HCT116 (cell line): ENCODE measurements around the gene SNRPD2.
A peak's percentile ranks its signal among the peaks of the same experiment; 100 is the strongest.

ENCODE experiments used
- CBX3 ChIP-seq: IDR thresholded peaks from 2 replicates; pipeline ENCODE4 v1.6.1; 2012; ENCODE audit warnings: low read depth
- SP1 ChIP-seq: IDR thresholded peaks from 2 replicates; pipeline ENCODE4 v1.6.1; 2012; ENCODE audit warnings: low read depth
- SRF ChIP-seq: IDR thresholded peaks from 2 replicates; pipeline ENCODE4 v1.6.1; 2012; ENCODE audit warnings: low read depth
- ZFX ChIP-seq: fragments of 450-650 bp; IDR thresholded peaks from 2 replicates; pipeline ENCODE4 v1.6.1; 2017
- ZNF274 ChIP-seq: fragments of 200-500 bp; sonication (Bioruptor generic); IDR thresholded peaks from 2 replicates; pipeline ENCODE4 v1.6.1; 2014; ENCODE audit warnings: mild to moderate bottlenecking, low read depth, low read length, inconsistent platforms
- TF ChIP-seq, protein P1 (sequence below): IDR thresholded peaks from 2 replicates; pipeline ENCODE4 v1.6.1; 2012; ENCODE audit warnings: low read depth
- TF ChIP-seq, protein P2 (sequence below), 3 experiments: fragments of 200-600 bp in 1 of 3; sonication (generic) in 1 of 3; IDR thresholded peaks in 2 of 3; conservative IDR thresholded peaks in 1 of 3; 2 replicates each; pipeline ENCODE4 v1.5.1; 2012 to 2017; ENCODE audit warnings: low read depth in 2 of 3, low read length in 2 of 3, antibody characterized with exemption in 1 of 3, borderline replicate concordance in 1 of 3, control low read depth in 1 of 3, mild to moderate bottlenecking in 1 of 3, mixed read lengths in 1 of 3, mixed run types in 1 of 3, moderate library complexity in 1 of 3; ENCODE audit not compliant: insufficient read depth in 1 of 3

DNA sequence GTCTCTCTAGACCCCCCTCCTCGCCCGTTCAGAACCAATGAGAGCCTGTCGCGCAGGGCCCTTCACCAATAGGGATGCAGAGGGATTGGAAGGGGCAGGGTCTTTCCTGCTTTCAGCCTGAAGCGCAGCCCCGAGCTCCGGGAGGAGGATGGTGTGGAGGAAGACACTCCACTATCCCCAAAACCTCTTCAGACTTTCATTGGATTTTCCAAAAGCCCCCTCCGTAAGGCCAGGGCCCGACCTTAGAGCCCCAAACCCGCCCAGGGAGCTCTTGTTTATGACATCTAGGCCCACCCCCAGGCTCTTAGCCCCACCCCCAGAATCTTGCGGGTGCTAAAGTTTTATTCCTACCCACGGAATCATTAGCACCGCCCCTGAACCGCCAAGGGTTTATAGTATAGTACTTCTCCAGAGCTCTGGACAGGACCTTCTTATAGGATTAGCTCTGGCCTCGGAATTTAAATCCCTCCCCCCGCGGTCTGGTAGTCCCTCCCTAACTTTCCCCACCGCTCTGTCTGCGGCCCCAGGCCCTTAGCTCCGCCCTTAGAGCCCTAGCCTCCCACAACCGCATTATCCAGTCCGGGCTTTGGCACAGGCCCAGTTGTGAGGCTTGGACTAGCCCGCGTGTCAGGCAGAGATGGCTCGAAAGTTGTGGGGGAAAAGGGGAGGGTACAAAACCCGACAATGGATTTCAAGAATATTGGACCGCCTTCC, 46.0 kb downstream of the SNRPD2 start:
- TF ChIP-seq, protein P1, sequence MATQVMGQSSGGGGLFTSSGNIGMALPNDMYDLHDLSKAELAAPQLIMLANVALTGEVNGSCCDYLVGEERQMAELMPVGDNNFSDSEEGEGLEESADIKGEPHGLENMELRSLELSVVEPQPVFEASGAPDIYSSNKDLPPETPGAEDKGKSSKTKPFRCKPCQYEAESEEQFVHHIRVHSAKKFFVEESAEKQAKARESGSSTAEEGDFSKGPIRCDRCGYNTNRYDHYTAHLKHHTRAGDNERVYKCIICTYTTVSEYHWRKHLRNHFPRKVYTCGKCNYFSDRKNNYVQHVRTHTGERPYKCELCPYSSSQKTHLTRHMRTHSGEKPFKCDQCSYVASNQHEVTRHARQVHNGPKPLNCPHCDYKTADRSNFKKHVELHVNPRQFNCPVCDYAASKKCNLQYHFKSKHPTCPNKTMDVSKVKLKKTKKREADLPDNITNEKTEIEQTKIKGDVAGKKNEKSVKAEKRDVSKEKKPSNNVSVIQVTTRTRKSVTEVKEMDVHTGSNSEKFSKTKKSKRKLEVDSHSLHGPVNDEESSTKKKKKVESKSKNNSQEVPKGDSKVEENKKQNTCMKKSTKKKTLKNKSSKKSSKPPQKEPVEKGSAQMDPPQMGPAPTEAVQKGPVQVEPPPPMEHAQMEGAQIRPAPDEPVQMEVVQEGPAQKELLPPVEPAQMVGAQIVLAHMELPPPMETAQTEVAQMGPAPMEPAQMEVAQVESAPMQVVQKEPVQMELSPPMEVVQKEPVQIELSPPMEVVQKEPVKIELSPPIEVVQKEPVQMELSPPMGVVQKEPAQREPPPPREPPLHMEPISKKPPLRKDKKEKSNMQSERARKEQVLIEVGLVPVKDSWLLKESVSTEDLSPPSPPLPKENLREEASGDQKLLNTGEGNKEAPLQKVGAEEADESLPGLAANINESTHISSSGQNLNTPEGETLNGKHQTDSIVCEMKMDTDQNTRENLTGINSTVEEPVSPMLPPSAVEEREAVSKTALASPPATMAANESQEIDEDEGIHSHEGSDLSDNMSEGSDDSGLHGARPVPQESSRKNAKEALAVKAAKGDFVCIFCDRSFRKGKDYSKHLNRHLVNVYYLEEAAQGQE: no peak
- TF ChIP-seq, protein P2, sequence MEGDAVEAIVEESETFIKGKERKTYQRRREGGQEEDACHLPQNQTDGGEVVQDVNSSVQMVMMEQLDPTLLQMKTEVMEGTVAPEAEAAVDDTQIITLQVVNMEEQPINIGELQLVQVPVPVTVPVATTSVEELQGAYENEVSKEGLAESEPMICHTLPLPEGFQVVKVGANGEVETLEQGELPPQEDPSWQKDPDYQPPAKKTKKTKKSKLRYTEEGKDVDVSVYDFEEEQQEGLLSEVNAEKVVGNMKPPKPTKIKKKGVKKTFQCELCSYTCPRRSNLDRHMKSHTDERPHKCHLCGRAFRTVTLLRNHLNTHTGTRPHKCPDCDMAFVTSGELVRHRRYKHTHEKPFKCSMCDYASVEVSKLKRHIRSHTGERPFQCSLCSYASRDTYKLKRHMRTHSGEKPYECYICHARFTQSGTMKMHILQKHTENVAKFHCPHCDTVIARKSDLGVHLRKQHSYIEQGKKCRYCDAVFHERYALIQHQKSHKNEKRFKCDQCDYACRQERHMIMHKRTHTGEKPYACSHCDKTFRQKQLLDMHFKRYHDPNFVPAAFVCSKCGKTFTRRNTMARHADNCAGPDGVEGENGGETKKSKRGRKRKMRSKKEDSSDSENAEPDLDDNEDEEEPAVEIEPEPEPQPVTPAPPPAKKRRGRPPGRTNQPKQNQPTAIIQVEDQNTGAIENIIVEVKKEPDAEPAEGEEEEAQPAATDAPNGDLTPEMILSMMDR (IDR thresholded peaks at IDR 0.05 in 2 of 3, conservative IDR thresholded peaks at IDR 0.05 in 1 of 3; ENCODE audit: borderline replicate concordance in 1 of 3, insufficient read depth in 1 of 3, low read depth in 2 of 3, low read length in 2 of 3): no peak
- TF ChIP-seq ZNF274 (no peak), SP1 (peak; percentile 86), SRF (no peak), ZFX (no peak), CBX3 (0 out of 2 replicates have a peak, but pooled peaks have one; percentile 29)
